ENCODE data around the gene NCAM2. TPM values are rescaled to one million over a fixed set of nuclear protein-coding genes. Genes with fewer than 3 reads are reported as not detected.

NCAM2 gene
- total and polyA plus RNA-seq, 11 donors = 0.19 to 4.3 (median 2.9) TPM

- H3K27ac ChIP-seq = no peak overlapping the region
- no peaks in the 10 kb centered on the region for H3K4me1 ChIP-seq
- no peak overlapping the region for H3K4me3 ChIP-seq
- H3K27me3 ChIP-seq = no peaks in the 10 kb centered on the region
- 11 to 21% (median 14%) methylated on average over 1 of the region's 1 CpG for WGBS, 4 donors
- intact Hi-C loops (cut with DNase I) = no loop called here
- ATAC-seq (no peak), DNase-seq (no peak)
- TF ChIP-seq CTCF (IDR thresholded peaks at IDR 0.05) = no peak
- no peak for TF ChIP-seq POLR2A (IDR thresholded peaks at IDR 0.05)
- H3K9me3 ChIP-seq = no peaks in the 10 kb centered on the region
- H3K36me3 ChIP-seq = no peaks in the 10 kb centered on the region
Measured at GRCh38 chr21:20970691-20971090, 27.5 kb upstream of the NCAM2 start.

GRCh38 chr21:20971296-20971921 is 26.8 kb upstream of the NCAM2 start:
- intact Hi-C loops (cut with DNase I) = no loop called here
- DNase-seq (peak in 1 of 5 donors; percentile 48), ATAC-seq (no peak)
- H3K27me3 ChIP-seq = no peaks in the 10 kb centered on the region
- no peak overlapping the region for H3K4me3 ChIP-seq
- H3K36me3 ChIP-seq = no peaks in the 10 kb centered on the region
- 5 to 8% (median 7%) methylated on average over 2 of the region's 2 CpGs for WGBS, 4 donors
- no peak overlapping the region for H3K27ac ChIP-seq
- H3K9me3 ChIP-seq = no peaks in the 10 kb centered on the region
- H3K4me1 ChIP-seq = no peaks in the 10 kb centered on the region
- TF ChIP-seq POLR2A (IDR thresholded peaks at IDR 0.05) (no peak), CTCF (IDR thresholded peaks at IDR 0.05) (peak in 11 of 12 donors; percentile 17 to 51 (median 32))

- no peak overlapping the region for H3K27ac ChIP-seq
- intact Hi-C loops (cut with DNase I) = no loop called here
- H3K9me3 ChIP-seq = no peaks in the 10 kb centered on the region
- TF ChIP-seq CTCF (IDR thresholded peaks at IDR 0.05) (no peak), POLR2A (IDR thresholded peaks at IDR 0.05) (no peak)
- no peak for ATAC-seq
- H3K4me1 ChIP-seq = peaks cover 0 to 20% (median 6%) of the 10 kb centered on the region in 12 donors
- 86 to 88% (median 87%) methylated on average over 7 of the region's 7 CpGs for WGBS, 4 donors
- no peaks in the 10 kb centered on the region for H3K36me3 ChIP-seq
- H3K4me3 ChIP-seq = no peak overlapping the region
- H3K27me3 ChIP-seq = peaks cover 0 to 24% (median 9%) of the 10 kb centered on the region in 9 donors
- no peak for DNase-seq
Measured at GRCh38 chr21:20994790-20995189, 3.4 kb upstream of the NCAM2 start.

GRCh38 chr21:20996421-20997310 is 1.5 kb upstream of the NCAM2 start:
- no peak for DNase-seq
- TF ChIP-seq POLR2A (IDR thresholded peaks at IDR 0.05) = no peak
- no peak for TF ChIP-seq CTCF (IDR thresholded peaks at IDR 0.05)

More at GRCh38 chr21:20996421-20997310, 1.5 kb upstream of the NCAM2 start:
- Histone ChIP-seq H3K27me3 (peaks cover 0 to 24% (median 9%) of the 10 kb centered on the region in 9 donors), H3K4me3 (peak overlapping the region in 11 of 12 donors; percentile 35 to 76 (median 61)), H3K4me1 (peaks cover 0 to 24% (median 6%) of the 10 kb centered on the region in 12 donors), H3K36me3 (no peaks in the 10 kb centered on the region), H3K9me3 (no peaks in the 10 kb centered on the region), H3K27ac (no peak overlapping the region)
- intact Hi-C loops (cut with DNase I) = no loop called here
- 20 to 29% (median 25%) methylated on average over 27 of the region's 27 CpGs for WGBS, 4 donors
- no peak for ATAC-seq

Data from heart left ventricle (tissue), 16 donors.